H1 (cell line): ENCODE data around the gene C6orf163. TPM values are rescaled to one million over a fixed set of nuclear protein-coding genes. Genes with fewer than 3 reads are reported as not detected.

Experiments used
- CTCF ChIA-PET: fragments of 300-600 bp; sonication (Branson Sonifier 250); formaldehyde crosslinking; loops from one replicate; lab custom pipeline; 2021; ENCODE audit not compliant: partially characterized antibody; lab: Charles Lee
- POLR2A ChIA-PET: fragments of 300-600 bp; sonication (Branson Sonifier 250); formaldehyde crosslinking; loops from one replicate; lab custom pipeline; 2021; ENCODE audit warnings: inconsistent platforms; ENCODE audit not compliant: partially characterized antibody; lab: Charles Lee
- DNase-seq, 2 experiments: peaks; one replicate each; pipeline versions ENCODE4 v3.0.0 to v3.0.0-alpha.2; 2010 to 2022; ENCODE audit warnings: low spot score in 2 of 2, low read depth in 1 of 2, mixed read lengths in 1 of 2
- FAIRE-seq: peaks from 2 replicates; lab custom pipeline; 2011; peaks lifted over from hg19 to GRCh38; lab: Jason Lieb, UNC
- H2AFZ ChIP-seq: 2 replicates; pipeline ENCODE4 v1.8.1; 2012; ENCODE audit warnings: low read length, inconsistent platforms
- H2AK5ac ChIP-seq: 2 replicates; pipeline ENCODE4 v1.6.1; 2013; ENCODE audit warnings: low read depth, low read length
- H2BK120ac ChIP-seq: replicated peaks from 2 replicates; pipeline ENCODE3; 2013; ENCODE audit warnings: low read depth, low read length, inconsistent platforms
- H2BK12ac ChIP-seq: 2 replicates; pipeline ENCODE4 v1.6.1; 2013; ENCODE audit warnings: low read depth, low read length
- H2BK15ac ChIP-seq: 2 replicates; pipeline ENCODE4 v1.6.1; 2013; ENCODE audit warnings: low read length
- H2BK20ac ChIP-seq: 2 replicates; pipeline ENCODE4 v1.6.1; 2013; ENCODE audit warnings: low read length
- H2BK5ac ChIP-seq: 2 replicates; pipeline ENCODE4 v1.6.1; 2013; ENCODE audit warnings: low read depth, low read length
- H3K14ac ChIP-seq: 2 replicates; pipeline ENCODE4 v1.6.1; 2013; ENCODE audit warnings: inconsistent platforms; ENCODE audit not compliant: insufficient read length
- H3K18ac ChIP-seq: 2 replicates; pipeline ENCODE4 v1.6.1; 2013; ENCODE audit warnings: low read length; ENCODE audit errors: extremely low read depth
- H3K23ac ChIP-seq: 2 replicates; pipeline ENCODE4 v1.6.1; 2013; ENCODE audit warnings: inconsistent platforms; ENCODE audit not compliant: insufficient read length
- H3K23me2 ChIP-seq: 2 replicates; pipeline ENCODE4 v1.6.1; 2013; ENCODE audit warnings: low read depth, low read length
- H3K27ac ChIP-seq: 2 replicates; pipeline ENCODE4 v1.6.1; 2011; ENCODE audit warnings: low read depth, low read length, inconsistent platforms
- H3K27me3 ChIP-seq, 4 experiments: replicated peaks in 1 of 4; 1 replicate in 1 of 4; 2 replicates in 3 of 4; pipeline versions ENCODE4 v1.6.1 to v1.8.1; 2011 to 2013; ENCODE audit warnings: low read length in 3 of 4, mild to moderate bottlenecking in 3 of 4, inconsistent platforms in 2 of 4, mixed read lengths in 2 of 4, moderate library complexity in 1 of 4; ENCODE audit not compliant: control insufficient read depth in 3 of 4, insufficient read depth in 3 of 4; ENCODE audit errors: extremely low read depth in 1 of 4
- H3K36me3 ChIP-seq, 4 experiments: 2 replicates each; pipeline versions ENCODE4 v1.6.1 to v1.8.1; 2011 to 2013; ENCODE audit warnings: mild to moderate bottlenecking in 4 of 4, low read length in 3 of 4, moderate library complexity in 2 of 4, control low read depth in 1 of 4, inconsistent platforms in 1 of 4; ENCODE audit not compliant: insufficient read depth in 4 of 4, control insufficient read depth in 2 of 4
- H3K4ac ChIP-seq: replicated peaks from 2 replicates; pipeline ENCODE3; 2013; ENCODE audit warnings: low read length, low read depth, mixed read lengths, inconsistent platforms; ENCODE audit not compliant: insufficient read length
- H3K4me1 ChIP-seq, 4 experiments: replicated peaks in 1 of 4; 1 replicate in 1 of 4; 2 replicates in 3 of 4; pipeline versions ENCODE4 v1.6.1 to v1.8.1; 2011 to 2013; ENCODE audit warnings: low read length in 3 of 4, inconsistent platforms in 2 of 4, mixed read lengths in 1 of 4; ENCODE audit not compliant: insufficient read depth in 4 of 4, control insufficient read depth in 3 of 4
- H3K4me2 ChIP-seq, 2 experiments: 2 replicates each; pipeline versions ENCODE4 v1.6.1 to v1.8.1; 2011 to 2013; ENCODE audit warnings: low read depth in 2 of 2, low read length in 2 of 2, control low read depth in 1 of 2, inconsistent platforms in 1 of 2, mild to moderate bottlenecking in 1 of 2; ENCODE audit not compliant: insufficient read depth in 1 of 2
- H3K4me3 ChIP-seq, 4 experiments: fragments of 200-600, 300-600 bp in 1 of 4; sonication (generic), shearing (Covaris generic), sonication (Bioruptor Twin) in 1 of 4; 2 replicates each; pipeline versions ENCODE4 v1.5.1 to v1.8.1; 2011 to 2016; ENCODE audit warnings: low read length in 4 of 4, low read depth in 3 of 4, control low read depth in 2 of 4, inconsistent platforms in 2 of 4, mild to moderate bottlenecking in 2 of 4, mixed read lengths in 1 of 4, moderate library complexity in 1 of 4; ENCODE audit not compliant: insufficient read depth in 2 of 4; ENCODE audit errors: extremely low read depth in 1 of 4
- H3K56ac ChIP-seq: replicated peaks from 2 replicates; pipeline ENCODE3; 2013; ENCODE audit warnings: low read depth, mild to moderate bottlenecking, mixed read lengths, low read length, inconsistent platforms; ENCODE audit not compliant: insufficient read length
- H3K79me1 ChIP-seq: 2 replicates; pipeline ENCODE4 v1.6.1; 2013; ENCODE audit warnings: low read depth, low read length, control low read depth
- H3K79me2 ChIP-seq, 2 experiments: 2 replicates each; pipeline versions ENCODE4 v1.6.1 to v1.8.1; 2012 to 2013; ENCODE audit warnings: low read length in 2 of 2, mild to moderate bottlenecking in 2 of 2, inconsistent platforms in 1 of 2; ENCODE audit not compliant: insufficient read depth in 2 of 2, control insufficient read depth in 1 of 2
- H3K9ac ChIP-seq, 4 experiments: replicated peaks in 1 of 4; 1 replicate in 1 of 4; 2 replicates in 3 of 4; pipeline versions ENCODE4 v1.6.1 to v1.8.1; 2011 to 2013; ENCODE audit warnings: low read depth in 3 of 4, low read length in 3 of 4, control low read depth in 2 of 4, mild to moderate bottlenecking in 2 of 4, moderate library complexity in 2 of 4, inconsistent platforms in 1 of 4; ENCODE audit errors: extremely low read depth in 1 of 4
- H3K9me3 ChIP-seq, 2 experiments: 2 replicates each; pipeline versions ENCODE4 v1.6.1 to v1.8.1; 2012 to 2013; ENCODE audit warnings: mild to moderate bottlenecking in 2 of 2, moderate library complexity in 2 of 2, control low read depth in 1 of 2, inconsistent platforms in 1 of 2, low read depth in 1 of 2, low read length in 1 of 2, mixed read lengths in 1 of 2; ENCODE audit not compliant: insufficient read depth in 2 of 2
- H4K20me1 ChIP-seq, 2 experiments: replicated peaks in 1 of 2; 2 replicates each; pipeline versions ENCODE3 to v1.8.1; 2011 to 2013; ENCODE audit warnings: inconsistent platforms in 2 of 2, low read length in 2 of 2, mild to moderate bottlenecking in 1 of 2; ENCODE audit not compliant: insufficient read depth in 2 of 2, control insufficient read depth in 1 of 2
- H4K5ac ChIP-seq: 2 replicates; pipeline ENCODE4 v1.6.1; 2013; ENCODE audit warnings: low read length, low read depth, mixed read lengths, inconsistent platforms; ENCODE audit not compliant: insufficient read length
- H4K8ac ChIP-seq: 2 replicates; pipeline ENCODE4 v1.8.0; 2013; ENCODE audit warnings: mild to moderate bottlenecking, moderate library complexity, low read length, inconsistent platforms; ENCODE audit not compliant: insufficient read depth; ENCODE audit errors: extremely low read depth
- H4K91ac ChIP-seq: replicated peaks from 2 replicates; pipeline ENCODE3; 2013; ENCODE audit warnings: low read length, mixed read lengths, inconsistent platforms; ENCODE audit not compliant: insufficient read length
- ATF2 ChIP-seq: IDR thresholded peaks from 2 replicates; pipeline ENCODE4 v1.6.1; 2012; ENCODE audit warnings: low read length, inconsistent platforms
- EP300 ChIP-seq, 2 experiments: IDR thresholded peaks; 1 replicate in 1 of 2; 2 replicates in 1 of 2; pipeline ENCODE4 v1.6.1; 2011 to 2012; ENCODE audit warnings: low read depth in 2 of 2, low read length in 2 of 2, mild to moderate bottlenecking in 2 of 2, borderline replicate concordance in 1 of 2, inconsistent platforms in 1 of 2, moderate library complexity in 1 of 2
- KDM1A ChIP-seq: fragments of 200-600, 300-600 bp; sonication (generic); IDR thresholded peaks from 2 replicates; pipeline ENCODE4 v1.7.1; 2016; ENCODE audit warnings: mild to moderate bottlenecking, low read length, borderline replicate concordance
- TBP ChIP-seq: IDR thresholded peaks from 2 replicates; pipeline ENCODE4 v1.6.1; 2011; ENCODE audit warnings: low read depth, low read length, improper control_type of control experiment
- WGBS, 2 experiments: shearing (Covaris generic) in 1 of 2; methylation state at CpG; one replicate each; pipeline versions ENCODE4 v1.1.6 to v1.1.7; 2013 to 2015; ENCODE audit warnings: low lambda C conversion rate in 2 of 2, mixed read lengths in 2 of 2, inconsistent platforms in 1 of 2, low coverage in 1 of 2, missing lambda C conversion rate in 1 of 2; ENCODE audit not compliant: insufficient replicate concordance in 2 of 2, insufficient coverage in 1 of 2, insufficient read length in 1 of 2; ENCODE audit errors: extremely low coverage in 1 of 2, missing lambda C conversion rate in 1 of 2; 5-methylcytosine and 5-hydroxymethylcytosine counted together
- polyA plus RNA-seq, 7 experiments: library from polyadenylated mRNA; depleted of rRNA in 3 of 7; stranded (reverse) in 5 of 7; unstranded in 2 of 7; fragments of >200 nt in 5 of 7; fragments of 200-250 nt in 2 of 7; gene quantifications; 1 replicate in 5 of 7; 2 replicates in 1 of 7; 4 replicates in 1 of 7; pipeline versions ENCODE4 v1.2.1 to v1.2.3, GENCODE V29; 2011 to 2013; ENCODE audit warnings: missing spikeins in 2 of 7, mixed read lengths in 2 of 7
- total RNA-seq: library from RNA; stranded (reverse); fragmentation: NEBNext Ultra II Directional; extraction: Animal tissue kit (Norgen Biotek cat#: 25700); gene quantifications from 2 replicates; pipeline ENCODE4 v1.2.1, GENCODE V29; 2021

Gene C6orf163
- total and polyA plus RNA-seq, 2 of the 8 experiments (the other 6 are each of a cell fraction or from before 2014, with no cell fraction given), result 0.36 to 1.5 TPM

GRCh38 chr6:87382861-87383260 is 38.2 kb downstream of the C6orf163 start:
- no peaks in the 10 kb centered on the region for H3K27me3 ChIP-seq
- no peak overlapping the region for H4K8ac ChIP-seq
- no peaks in the 10 kb centered on the region for H3K79me2 ChIP-seq
- H4K20me1 ChIP-seq, result no peaks in the 10 kb centered on the region
- no peak overlapping the region for H3K14ac ChIP-seq
- WGBS, 2 experiments, result 84% methylated on average over 5 of the region's 5 CpGs; no CpG with 5 or more reads in 1 of the 2 experiments
- H2BK15ac ChIP-seq, result no peak overlapping the region
- no peaks in the 10 kb centered on the region for H3K9me3 ChIP-seq
- no peak overlapping the region for H3K23ac ChIP-seq
- H4K5ac ChIP-seq, result no peak overlapping the region
- no peak overlapping the region for H3K4me3 ChIP-seq
- H3K27ac ChIP-seq, result no peak overlapping the region
- DNase-seq (no peak), FAIRE-seq (no peak)
- no peak overlapping the region for H4K91ac ChIP-seq
- ChIA-PET POLR2A (no interaction called here), CTCF (interaction anchor here (1.1 to 2.4 kb wide), 2 partner anchors 11 to 38 kb away, joined by 3 to 10 read pairs; partner anchors contain the start of gene C6orf163)
- TF ChIP-seq EP300 (IDR thresholded peaks at IDR 0.05; ENCODE audit: borderline replicate concordance in 1 of 2, low read depth in 2 of 2, low read length in 2 of 2), result no peak
- no peak for TF ChIP-seq ATF2
- TF ChIP-seq TBP, result no peak
- TF ChIP-seq KDM1A, result no peak
- H3K79me1 ChIP-seq, result no peaks in the 10 kb centered on the region
- H3K56ac ChIP-seq, result no peak overlapping the region
- H2BK12ac ChIP-seq, result no peak overlapping the region
- H2AFZ ChIP-seq, result no peak overlapping the region
- H2BK20ac ChIP-seq, result no peak overlapping the region
- no peak overlapping the region for H3K4ac ChIP-seq
- no peak overlapping the region for H3K4me2 ChIP-seq
- H2AK5ac ChIP-seq, result no peak overlapping the region
- H2BK5ac ChIP-seq, result no peak overlapping the region
- H3K4me1 ChIP-seq, result no peaks in the 10 kb centered on the region
- no peak overlapping the region for H3K18ac ChIP-seq
- H2BK120ac ChIP-seq, result no peak overlapping the region
- H3K9ac ChIP-seq, result no peak overlapping the region
- no peaks in the 10 kb centered on the region for H3K36me3 ChIP-seq
- H3K23me2 ChIP-seq, result no peaks in the 10 kb centered on the region
